Mononuclear cell (primary cell): ENCODE data around the gene MUC4. TPM values are rescaled to one million over a fixed set of nuclear protein-coding genes. Genes with fewer than 3 reads are reported as not detected.
"Not testable (repeated sequence)": the region's sequence is repeated elsewhere in the genome, so short reads cannot be mapped to it uniquely, and the experiment has no call there.

ENCODE experiments used
- H3K27me3 ChIP-seq: 2 replicates; pipeline ENCODE4 v1.6.0; 2011; ENCODE audit warnings: low read length, control low read depth; ENCODE audit not compliant: insufficient read depth
- H3K4me1 ChIP-seq: 2 replicates; pipeline ENCODE4 v1.5.1; 2011; ENCODE audit warnings: mild to moderate bottlenecking, low read length, control low read depth; ENCODE audit not compliant: insufficient read depth
- H3K4me3 ChIP-seq: 2 replicates; pipeline ENCODE4 v1.5.1; 2011; ENCODE audit warnings: mild to moderate bottlenecking, low read length, moderate library complexity
- H3K9me3 ChIP-seq: 2 replicates; pipeline ENCODE4 v1.5.1; 2011; ENCODE audit warnings: low read depth, mild to moderate bottlenecking, control low read depth, low read length
- total RNA-seq: library from RNA; depleted of rRNA; stranded (reverse); fragments of >200 nt; gene quantifications from one replicate; pipeline ENCODE4 v1.2.3, GENCODE V29; 2012

The MUC4 gene
- total RNA-seq, 1 donor: under 0.01 TPM

DNA sequence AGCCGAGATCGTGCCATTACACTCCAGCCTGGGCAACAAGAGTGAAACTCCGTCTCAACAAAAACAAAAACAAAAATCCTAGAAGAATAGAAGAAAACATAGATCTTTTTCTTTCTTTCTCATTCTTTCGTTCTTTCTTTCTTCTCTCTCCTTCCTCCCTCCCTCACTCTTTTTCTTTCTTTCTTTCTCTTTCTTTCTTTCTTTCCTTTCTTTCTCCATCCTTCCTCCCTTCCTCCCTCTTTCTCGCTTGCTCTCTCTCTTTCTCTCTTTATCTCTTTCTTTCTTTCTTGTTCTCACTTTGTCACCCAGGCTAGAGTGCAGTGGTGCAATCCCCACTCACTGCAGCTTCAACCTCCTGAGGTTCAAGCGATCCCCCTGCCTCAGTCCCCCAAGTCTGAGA is 33.8 kb upstream of the MUC4 start:
- H3K4me1 ChIP-seq: no peaks in the 10 kb centered on the region

DNA sequence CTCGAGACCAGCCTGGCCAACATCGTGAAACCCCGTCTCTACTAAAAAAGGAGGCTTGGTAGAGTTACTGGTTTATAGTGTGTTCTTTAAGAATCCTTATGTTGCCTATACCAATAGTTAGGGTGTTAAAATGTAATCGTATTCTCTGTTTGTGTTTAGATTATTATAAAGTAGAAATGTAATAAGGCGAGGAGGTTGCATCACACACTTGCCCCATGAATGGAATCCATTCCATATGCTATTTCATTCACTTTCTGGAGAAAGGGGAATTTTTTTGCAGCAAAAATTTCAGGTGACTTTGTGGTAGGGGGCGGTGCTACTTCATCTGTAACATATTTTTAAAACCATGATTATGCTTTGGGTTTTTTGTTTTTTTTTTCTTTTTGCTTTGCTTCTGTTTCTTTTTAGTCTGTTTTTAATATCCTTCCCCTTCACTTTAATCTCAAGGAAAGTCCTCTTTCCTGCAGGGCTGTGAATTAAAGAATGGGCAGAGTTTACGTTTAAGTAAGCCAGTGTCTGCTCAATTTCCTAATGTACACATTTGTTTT is 33.0 kb upstream of the MUC4 start:
- Histone ChIP-seq H3K27me3 (no peaks in the 10 kb centered on the region), H3K9me3 (no peaks in the 10 kb centered on the region), H3K4me3 (no peak overlapping the region), H3K4me1 (no peaks in the 10 kb centered on the region)

More for the DNA sequence above, 33.8 kb upstream of the MUC4 start:
- Histone ChIP-seq H3K9me3 (no peaks in the 10 kb centered on the region), H3K4me3 (no peak overlapping the region), H3K27me3 (no peaks in the 10 kb centered on the region)

DNA sequence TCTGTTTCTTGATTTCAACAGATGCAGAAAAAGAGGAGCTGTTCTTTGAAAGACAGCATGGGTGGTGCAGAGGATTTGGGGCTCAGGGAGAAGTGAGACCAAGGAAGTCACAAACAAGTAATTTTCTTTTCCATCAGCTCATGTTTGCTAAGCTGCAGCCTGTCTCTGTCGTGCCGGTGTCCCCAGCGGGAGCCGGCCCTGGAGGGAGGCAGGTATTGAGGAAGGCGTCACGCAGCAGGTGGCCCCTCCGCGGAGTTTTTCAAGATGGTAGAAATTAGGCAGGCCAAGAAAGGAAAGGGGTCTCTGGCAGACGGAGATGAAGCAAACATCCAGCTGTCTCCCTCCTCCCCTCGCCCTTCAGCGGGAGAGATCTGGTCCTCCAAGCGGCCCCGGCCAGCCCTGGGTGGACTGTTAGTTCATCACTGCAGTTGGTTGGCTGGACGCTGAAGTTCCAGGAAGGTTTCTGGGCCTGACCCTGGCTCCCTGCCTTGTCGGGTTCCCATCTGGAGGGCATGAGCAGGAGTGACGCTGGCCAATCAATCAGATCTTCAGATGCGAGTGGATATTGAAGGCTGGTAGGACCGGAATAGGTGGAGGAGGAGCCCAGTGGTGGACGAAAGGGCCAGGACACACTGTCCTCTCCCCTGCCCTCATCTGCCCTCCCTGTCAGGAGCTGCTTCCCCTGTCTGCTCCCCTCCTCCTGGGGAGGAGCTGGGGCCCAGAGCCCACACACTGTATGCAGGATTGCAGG is 27.7 kb upstream of the MUC4 start:
- Histone ChIP-seq H3K9me3 (no peaks in the 10 kb centered on the region), H3K4me1 (no peaks in the 10 kb centered on the region), H3K4me3 (no peak overlapping the region), H3K27me3 (no peaks in the 10 kb centered on the region)

DNA sequence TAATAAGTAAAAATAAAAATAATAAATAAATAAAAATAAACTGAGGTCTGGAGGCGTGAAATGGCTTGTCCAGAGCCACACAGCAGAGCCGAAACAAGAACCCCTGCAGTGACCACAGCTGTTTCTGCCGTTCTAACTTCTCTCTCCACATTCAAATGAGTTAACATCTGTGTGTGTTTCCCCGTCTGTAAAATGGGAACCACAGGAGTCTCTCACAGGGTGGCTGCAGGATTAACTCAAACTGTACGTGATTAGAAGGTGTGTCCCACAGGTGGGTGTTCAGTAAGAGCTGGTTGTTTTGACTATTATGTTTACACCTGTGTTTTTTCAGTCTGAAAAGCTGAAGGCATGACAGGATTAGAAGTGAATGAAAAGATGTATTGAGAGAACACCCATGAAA is 27.0 kb upstream of the MUC4 start:
- Histone ChIP-seq H3K4me1 (no peaks in the 10 kb centered on the region), H3K9me3 (no peaks in the 10 kb centered on the region), H3K27me3 (no peaks in the 10 kb centered on the region)

DNA sequence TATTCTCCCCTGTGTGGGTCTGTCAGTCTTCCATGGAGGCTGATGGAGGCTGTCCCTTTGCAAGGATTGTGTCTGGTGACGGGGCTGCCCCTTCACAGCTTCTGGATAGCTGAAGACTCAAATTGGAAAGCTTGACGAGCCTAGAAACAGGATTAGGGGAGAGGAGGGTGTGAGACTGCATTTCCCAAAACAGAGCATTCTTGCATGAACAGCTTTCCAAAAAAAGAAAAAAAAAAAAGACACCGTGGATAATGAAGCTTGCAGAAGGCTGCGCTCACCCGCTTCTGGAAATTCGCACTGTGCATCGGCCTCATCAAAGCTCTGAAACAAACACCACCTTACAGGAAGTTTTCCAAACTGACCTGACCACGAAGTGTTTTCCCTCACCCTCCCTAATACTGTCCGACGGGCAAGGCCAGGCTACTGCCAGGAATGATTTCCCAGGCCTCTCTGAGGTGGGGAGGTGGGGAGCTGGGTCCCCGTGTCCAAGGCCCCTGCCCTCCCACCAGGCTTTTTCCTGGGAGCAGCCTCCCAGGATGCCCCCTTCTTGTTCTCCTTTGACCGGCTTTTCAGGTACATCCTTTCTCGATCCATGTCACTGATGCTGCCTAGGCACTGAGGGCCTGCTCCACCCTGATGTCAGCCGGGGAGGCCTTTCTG is 24.9 kb upstream of the MUC4 start:
- no peaks in the 10 kb centered on the region for H3K27me3 ChIP-seq
- H3K4me3 ChIP-seq: no peak overlapping the region
- H3K9me3 ChIP-seq: no peaks in the 10 kb centered on the region
- H3K4me1 ChIP-seq: no peaks in the 10 kb centered on the region

More for the DNA sequence above, 27.0 kb upstream of the MUC4 start:
- no peak overlapping the region for H3K4me3 ChIP-seq

DNA sequence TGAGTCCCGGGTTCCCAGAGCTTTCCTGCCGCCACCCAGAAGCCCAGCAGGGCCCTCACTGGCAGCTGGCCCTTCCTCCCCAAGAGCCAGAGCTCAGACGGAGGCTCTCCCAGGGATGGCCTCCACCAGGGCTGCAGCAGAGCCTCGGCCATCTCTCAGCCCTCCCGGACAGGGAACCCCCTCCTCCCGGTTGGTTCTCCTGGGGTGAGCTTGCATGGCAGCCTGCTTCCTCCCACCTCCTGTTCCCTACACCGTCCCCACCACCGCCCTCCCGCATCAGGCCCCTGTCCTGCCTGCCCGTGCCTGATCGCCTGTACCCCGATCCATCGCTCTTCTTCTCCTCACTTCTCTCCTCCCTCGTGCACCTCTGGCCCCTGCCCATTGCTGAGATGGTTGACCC is 24.1 kb upstream of the MUC4 start:
- Histone ChIP-seq H3K9me3 (no peaks in the 10 kb centered on the region), H3K4me1 (no peaks in the 10 kb centered on the region), H3K4me3 (no peak overlapping the region), H3K27me3 (no peaks in the 10 kb centered on the region)

DNA sequence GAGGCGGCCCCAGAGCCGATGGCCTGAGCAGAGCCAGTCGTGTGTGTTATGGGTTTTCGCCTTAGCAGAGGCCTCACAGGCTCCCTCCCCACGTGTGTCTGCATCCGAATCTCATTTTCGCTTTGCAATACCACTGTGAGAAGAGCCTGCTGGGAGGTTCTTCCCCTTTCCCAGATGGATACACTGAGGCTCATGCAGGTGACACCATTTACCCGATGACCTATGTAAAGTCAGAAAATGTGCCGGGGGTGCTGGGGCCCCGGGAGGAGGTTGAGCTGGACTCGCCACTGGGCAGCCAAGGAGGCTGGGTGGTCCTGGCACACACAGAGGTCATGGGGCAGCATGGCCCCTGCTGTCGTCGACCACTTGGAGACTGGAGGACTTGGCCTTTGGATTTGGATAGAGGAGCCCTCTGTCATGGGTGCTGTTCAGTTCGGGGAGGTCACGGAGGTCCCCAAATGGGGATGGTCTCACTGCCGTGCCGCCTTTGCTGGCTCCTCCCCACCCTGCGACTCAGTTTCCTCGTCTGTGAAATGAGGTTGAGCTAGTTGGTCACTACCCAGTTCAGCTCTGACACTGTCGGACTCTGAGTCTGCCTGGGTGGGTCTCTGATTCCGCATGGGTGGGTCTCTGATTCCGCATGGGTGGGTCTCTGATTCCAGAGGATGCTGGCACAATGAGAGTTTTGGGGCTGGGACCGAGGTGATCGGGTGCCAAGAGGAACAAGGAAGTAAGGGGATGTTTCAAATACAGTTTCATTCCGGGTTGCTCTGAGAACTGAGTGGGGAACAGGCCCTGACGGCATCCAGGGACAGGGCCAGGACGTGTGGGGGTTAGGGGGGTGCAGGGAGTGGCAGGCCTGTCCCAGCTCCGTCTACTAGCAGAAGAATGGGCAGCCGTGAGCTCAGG is 23.2 kb upstream of the MUC4 start:
- Histone ChIP-seq H3K4me1 (no peaks in the 10 kb centered on the region), H3K9me3 (no peaks in the 10 kb centered on the region), H3K27me3 (no peaks in the 10 kb centered on the region), H3K4me3 (no peak overlapping the region)

DNA sequence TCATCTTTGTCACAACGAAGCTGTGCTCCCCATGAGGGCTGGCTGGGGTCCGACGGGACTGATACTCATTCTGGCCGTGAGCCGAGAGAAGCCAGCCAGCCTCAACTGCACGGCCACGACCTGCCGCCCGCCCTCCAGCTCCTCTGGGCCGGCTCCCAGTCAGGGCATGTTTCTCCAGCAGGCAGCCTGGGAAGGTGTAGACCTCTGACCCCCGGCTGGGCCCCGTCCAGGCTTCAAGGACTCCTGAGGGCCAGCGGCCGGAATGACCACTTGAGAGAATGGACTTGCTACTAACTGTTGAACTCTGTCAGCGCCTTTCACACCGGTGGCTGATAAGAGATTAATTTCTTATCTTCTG is 18.1 kb upstream of the MUC4 start:
- no peaks in the 10 kb centered on the region for H3K4me1 ChIP-seq
- H3K27me3 ChIP-seq: no peaks in the 10 kb centered on the region
- H3K9me3 ChIP-seq: no peaks in the 10 kb centered on the region
- H3K4me3 ChIP-seq: no peak overlapping the region

DNA sequence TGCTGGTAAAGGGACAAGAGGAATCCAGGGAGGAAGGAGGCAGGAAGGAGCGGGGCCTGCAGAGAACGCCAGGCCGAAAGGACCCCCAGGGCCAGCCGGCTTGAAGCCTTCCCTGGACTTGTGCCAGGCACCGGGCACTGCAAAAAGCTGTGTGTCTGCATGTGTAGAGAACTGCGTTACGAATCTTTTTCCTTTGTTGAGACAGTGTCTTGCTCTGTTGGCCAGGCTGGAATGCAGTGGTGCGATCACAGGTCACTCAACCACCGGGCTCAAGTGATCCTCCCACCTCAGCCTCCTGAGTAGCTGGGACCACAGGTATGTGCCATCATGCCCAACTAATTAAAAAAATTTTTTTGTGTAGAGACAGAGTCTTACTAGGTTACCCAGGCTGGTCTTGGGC is 17.0 kb upstream of the MUC4 start:
- Histone ChIP-seq H3K4me3 (no peak overlapping the region), H3K27me3 (no peaks in the 10 kb centered on the region), H3K9me3 (no peaks in the 10 kb centered on the region), H3K4me1 (no peaks in the 10 kb centered on the region)

DNA sequence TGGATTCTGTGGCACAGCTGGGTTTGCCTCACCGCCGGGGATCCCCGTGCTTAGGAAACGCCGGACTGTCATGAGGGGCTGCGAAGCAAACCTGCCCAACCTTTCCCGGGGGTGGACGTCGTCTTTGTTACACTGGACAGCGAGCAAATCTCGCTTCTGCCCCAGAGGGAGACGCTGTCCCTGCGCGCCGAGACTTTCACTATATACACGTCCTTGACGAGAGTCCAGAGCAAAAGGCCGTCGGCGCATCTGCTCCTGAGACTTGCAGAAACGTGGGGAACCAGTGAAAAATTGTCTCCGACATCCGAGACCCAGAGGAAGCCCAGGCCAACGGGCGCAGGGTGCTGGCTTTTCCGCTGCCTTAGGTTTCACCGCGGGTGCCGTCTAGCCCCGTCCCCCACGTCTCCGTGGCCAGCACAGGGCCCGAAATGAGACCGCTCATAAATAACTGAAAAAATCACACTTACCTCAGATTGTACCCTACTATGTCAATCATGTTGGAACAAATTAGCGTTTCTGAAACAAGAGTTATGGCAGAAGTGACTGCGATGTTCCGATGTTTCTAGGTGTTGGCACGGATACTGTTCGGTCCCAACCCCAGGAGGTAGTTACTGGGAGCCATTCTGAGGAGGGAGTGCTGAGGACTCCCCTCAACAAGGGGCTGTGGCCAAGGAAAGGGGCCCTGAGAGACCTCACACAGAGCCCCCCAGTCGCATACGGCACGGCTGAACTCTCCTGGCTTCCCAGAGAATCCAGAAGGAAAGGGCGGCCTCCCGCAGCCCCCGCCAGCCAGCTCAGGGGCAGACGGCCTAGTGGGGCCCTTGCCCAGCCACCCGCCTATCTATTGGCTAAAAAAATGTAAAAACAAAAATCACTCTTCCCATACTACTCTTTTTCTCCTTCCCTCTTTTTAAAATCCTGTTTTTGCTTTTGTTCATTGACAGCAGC is 14.4 kb upstream of the MUC4 start:
- no peak overlapping the region for H3K4me3 ChIP-seq
- no peaks in the 10 kb centered on the region for H3K4me1 ChIP-seq
- no peaks in the 10 kb centered on the region for H3K27me3 ChIP-seq
- H3K9me3 ChIP-seq: no peaks in the 10 kb centered on the region

DNA sequence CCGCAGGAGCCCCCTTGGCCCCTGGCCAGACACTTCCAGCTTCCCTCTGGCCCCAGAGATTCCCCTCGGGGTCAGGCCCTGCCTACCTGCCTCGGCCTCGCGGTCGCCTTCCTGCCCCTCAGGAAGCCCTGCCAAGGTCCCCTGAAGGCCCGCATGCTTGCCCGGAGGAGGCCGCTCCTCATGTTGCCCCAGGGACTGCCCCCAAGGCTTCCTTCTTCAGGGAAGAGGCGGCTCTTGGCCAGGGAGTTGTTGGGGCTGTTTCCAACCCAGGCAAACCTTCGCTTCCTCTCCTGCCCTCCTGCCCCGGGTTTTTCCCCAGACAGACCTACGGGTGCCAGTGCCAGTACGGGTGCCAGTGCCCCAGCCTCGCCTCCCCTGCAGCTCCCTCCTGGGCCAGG is 13.5 kb upstream of the MUC4 start:
- no peaks in the 10 kb centered on the region for H3K4me1 ChIP-seq
- H3K4me3 ChIP-seq: no peak overlapping the region
- no peaks in the 10 kb centered on the region for H3K27me3 ChIP-seq
- no peaks in the 10 kb centered on the region for H3K9me3 ChIP-seq

DNA sequence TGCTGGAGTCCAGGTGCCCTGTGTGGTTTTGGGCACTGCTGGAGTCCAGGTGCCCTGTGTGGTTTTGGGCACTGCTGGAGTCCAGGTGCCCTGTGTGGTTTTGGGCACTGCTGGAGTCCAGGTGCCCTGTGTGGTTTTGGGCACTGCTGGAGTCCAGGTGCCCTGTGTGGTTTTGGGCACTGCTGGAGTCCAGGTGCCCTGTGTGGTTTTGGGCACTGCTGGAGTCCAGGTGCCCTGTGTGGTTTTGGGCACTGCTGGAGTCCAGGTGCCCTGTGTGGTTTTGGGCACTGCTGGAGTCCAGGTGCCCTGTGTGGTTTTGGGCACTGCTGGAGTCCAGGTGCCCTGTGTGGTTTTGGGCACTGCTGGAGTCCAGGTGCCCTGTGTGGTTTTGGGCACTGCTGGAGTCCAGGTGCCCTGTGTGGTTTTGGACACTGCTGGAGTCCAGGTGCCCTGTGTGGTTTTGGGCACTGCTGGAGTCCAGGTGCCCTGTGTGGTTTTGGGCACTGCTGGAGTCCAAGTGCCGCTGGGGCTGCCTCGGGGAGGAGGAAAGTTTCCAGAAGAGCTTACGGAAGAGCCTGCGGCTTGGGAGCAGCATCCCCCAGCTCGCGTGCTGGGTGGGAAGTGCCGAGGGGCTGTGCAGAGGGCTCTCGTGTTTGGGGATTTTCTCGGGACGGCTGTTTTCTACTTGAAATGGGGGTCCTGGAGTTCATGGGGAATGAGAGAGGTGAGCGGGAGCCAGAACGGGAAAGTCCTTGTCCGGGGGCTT is 12.9 kb upstream of the MUC4 start:
- H3K27me3 ChIP-seq, H3K4me1 ChIP-seq, H3K4me3 ChIP-seq, H3K9me3 ChIP-seq: not testable (repeated sequence)

DNA sequence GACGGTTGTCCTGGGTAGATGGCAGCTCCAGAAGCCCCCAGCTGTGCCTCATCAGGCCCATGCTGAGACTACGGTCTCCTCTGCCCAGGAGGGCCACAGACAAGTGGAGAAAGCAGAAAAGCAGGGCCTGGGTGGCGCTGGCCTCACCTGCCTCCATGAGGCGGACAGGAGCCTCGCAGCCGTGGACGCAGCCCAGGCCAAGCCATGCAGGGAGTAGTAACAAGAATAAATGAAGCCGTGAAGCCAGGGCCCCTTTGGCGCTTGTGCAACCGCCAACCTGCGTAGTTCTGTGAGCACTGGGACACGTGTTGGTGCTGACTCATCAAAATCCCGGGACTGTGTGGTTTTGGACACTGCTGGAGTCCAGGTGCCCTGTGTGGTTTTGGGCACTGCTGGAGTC is 12.3 kb upstream of the MUC4 start:
- H3K4me1 ChIP-seq: no peaks in the 10 kb centered on the region
- no peaks in the 10 kb centered on the region for H3K27me3 ChIP-seq
- no peak overlapping the region for H3K4me3 ChIP-seq
- no peaks in the 10 kb centered on the region for H3K9me3 ChIP-seq

DNA sequence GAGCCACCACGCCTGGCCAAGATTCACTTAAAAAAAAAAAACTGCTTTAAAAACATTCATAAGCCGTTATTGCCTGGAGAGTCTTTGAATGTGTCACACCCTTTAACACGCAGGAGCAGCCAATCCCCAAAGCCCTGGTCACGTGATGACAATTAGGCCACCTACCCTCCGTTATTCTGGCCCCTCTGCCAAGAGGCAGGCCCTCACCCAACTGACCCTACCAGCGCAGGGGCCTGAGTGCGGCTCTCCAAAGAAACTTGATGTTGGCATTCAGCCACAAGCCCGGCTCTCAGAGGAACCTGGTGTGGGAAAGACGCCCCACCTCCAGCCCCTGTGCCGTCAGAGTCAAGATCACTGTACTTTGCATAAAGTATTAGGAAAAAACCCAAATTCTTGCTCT is 11.6 kb upstream of the MUC4 start:
- Histone ChIP-seq H3K9me3 (no peaks in the 10 kb centered on the region), H3K27me3 (no peaks in the 10 kb centered on the region), H3K4me1 (no peaks in the 10 kb centered on the region), H3K4me3 (no peak overlapping the region)
